Liver (tissue), 3 donors: ENCODE data around the gene TLK2.
"Not testable (repeated sequence)": the region's sequence is repeated elsewhere in the genome, so short reads cannot be mapped to it uniquely, and the experiment has no call there.

ENCODE experiments used
- CTCF ChIP-seq: fragments of 150-350 bp; IDR thresholded peaks from 2 replicates; pipeline ENCODE4 v1.5.1; 2017; ENCODE audit warnings: improper control_type of control experiment, low read depth, low read length; ENCODE audit not compliant: missing input control
- EGR1 ChIP-seq, 2 donors: IDR thresholded peaks; 2 replicates each; pipeline ENCODE4 v1.6.1; 2016 to 2018; ENCODE audit warnings: antibody characterized with exemption in 2 of 2, low read depth in 2 of 2
- GABPA ChIP-seq, 2 donors: IDR thresholded peaks in 1 of 2; conservative IDR thresholded peaks in 1 of 2; 2 replicates each; pipeline ENCODE4 v1.6.1; 2016; ENCODE audit warnings: antibody characterized with exemption in 2 of 2, mild to moderate bottlenecking in 1 of 2, moderate library complexity in 1 of 2
- MAX ChIP-seq: IDR thresholded peaks from 2 replicates; pipeline ENCODE4 v1.6.1; 2016; ENCODE audit warnings: antibody characterized with exemption
- RAD21 ChIP-seq, 2 donors: IDR thresholded peaks; 2 replicates each; pipeline ENCODE4 v1.6.1; 2016; ENCODE audit warnings: antibody characterized with exemption in 2 of 2, mild to moderate bottlenecking in 2 of 2
- REST ChIP-seq: IDR thresholded peaks from 2 replicates; pipeline ENCODE4 v1.6.1; 2016; ENCODE audit warnings: antibody characterized with exemption, mild to moderate bottlenecking
- RXRA ChIP-seq, 2 donors: IDR thresholded peaks; 2 replicates each; pipeline ENCODE4 v1.6.1; 2017 to 2018; ENCODE audit warnings: antibody characterized with exemption in 2 of 2, mild to moderate bottlenecking in 1 of 2
- donor health status: healthy.
- donor health status: healthy.

- not testable (repeated sequence) for TF ChIP-seq CTCF; RAD21 (IDR thresholded peaks at IDR 0.05); REST; EGR1 (IDR thresholded peaks at IDR 0.05; ENCODE audit: low read depth in 2 of 2); GABPA (IDR thresholded peaks at IDR 0.05 in 1 of 2, conservative IDR thresholded peaks at IDR 0.05 in 1 of 2); RXRA (IDR thresholded peaks at IDR 0.05); MAX
Measured at GRCh38 chr17:62541073-62541472, 62.4 kb downstream of the TLK2 start.
